IPS-NIHi11 (cell line): ENCODE data around the gene CDK6.
"Not testable (repeated sequence)": the region's sequence is repeated elsewhere in the genome, so short reads cannot be mapped to it uniquely, and the experiment has no call there.

ENCODE experiments used
- DNase-seq: peaks from one replicate; pipeline ENCODE4 v3.0.0; 2012; ENCODE audit warnings: mixed read lengths, low spot score

CDK6 gene

GRCh38 chr7:92836489-92836999 lies at the start of gene CDK6:
TSS of gene CDK6 (minus strand) at chr7:92836573. CDS start at chr7:92833323, 3,250 bp downstream.
- DNase-seq, result peak; percentile 73

GRCh38 chr7:92886039-92886438 lies 49.7 kb upstream of the CDK6 start:
- not testable (repeated sequence) for DNase-seq

- DNase-seq, result no peak
These were observed 47.8 kb upstream of the CDK6 start for GRCh38 chr7:92884218-92884617.

GRCh38 chr7:92882760-92883159 lies 46.4 kb upstream of the CDK6 start:
- no peak for DNase-seq

GRCh38 chr7:92881091-92881485 lies 44.7 kb upstream of the CDK6 start:
- DNase-seq, result no peak

GRCh38 chr7:92880212-92881090 lies 44.1 kb upstream of the CDK6 start:
- peak; percentile 56 for DNase-seq

GRCh38 chr7:92877367-92877766 lies 41.0 kb upstream of the CDK6 start:
- DNase-seq, result no peak

GRCh38 chr7:92876836-92877235 lies 40.5 kb upstream of the CDK6 start:
- DNase-seq, result no peak

GRCh38 chr7:92875719-92876118 lies 39.3 kb upstream of the CDK6 start:
- DNase-seq, result no peak

- no peak for DNase-seq
These were observed 38.8 kb upstream of the CDK6 start for GRCh38 chr7:92875173-92875572.

GRCh38 chr7:92874567-92874966 lies 38.2 kb upstream of the CDK6 start:
- DNase-seq, result no peak

- no peak for DNase-seq
These were observed 37.4 kb upstream of the CDK6 start for GRCh38 chr7:92873776-92874175.

- DNase-seq, result no peak
These were observed 36.3 kb upstream of the CDK6 start for GRCh38 chr7:92872701-92873100.

- no peak for DNase-seq
These were observed 32.4 kb upstream of the CDK6 start for GRCh38 chr7:92868683-92869293.

GRCh38 chr7:92864169-92864568 lies 27.8 kb upstream of the CDK6 start:
- DNase-seq, result peak; percentile 21

- DNase-seq, result no peak
These were observed 20.1 kb upstream of the CDK6 start for GRCh38 chr7:92856436-92856835.

GRCh38 chr7:92854501-92855238 lies 18.3 kb upstream of the CDK6 start:
- DNase-seq, result no peak

- DNase-seq, result no peak
These were observed 15.4 kb upstream of the CDK6 start for GRCh38 chr7:92851732-92852131.

GRCh38 chr7:92850516-92850915 lies 14.1 kb upstream of the CDK6 start:
- no peak for DNase-seq

GRCh38 chr7:92849322-92849721 lies 12.9 kb upstream of the CDK6 start:
- DNase-seq, result no peak

GRCh38 chr7:92848851-92849250 lies 12.5 kb upstream of the CDK6 start:
- DNase-seq, result no peak

GRCh38 chr7:92848441-92848840 lies 12.1 kb upstream of the CDK6 start:
- DNase-seq, result no peak

GRCh38 chr7:92847305-92847704 lies 10.9 kb upstream of the CDK6 start:
- no peak for DNase-seq
